B cell (primary cell): ENCODE measurements around the gene NDUFA12. TPM values are rescaled to one million over a fixed set of nuclear protein-coding genes. Genes with fewer than 3 reads are reported as not detected.

Experiments used
- ATAC-seq: fragments of 200-7000 bp; cut with Tn5 transposase; one replicate; pipeline ENCODE4 v1.10.0; 2021; ENCODE audit warnings: low read depth, mild to moderate bottlenecking, moderate number of reproducible peaks, moderate library complexity
- CTCF ChIA-PET: fragments of 350-600 bp; sonication (Branson Sonifier 250); formaldehyde crosslinking; loops from one replicate; lab custom pipeline; 2021; ENCODE audit warnings: antibody characterized with exemption, inconsistent platforms; lab: Charles Lee
- POLR2A ChIA-PET: fragments of 350-600 bp; sonication (Branson Sonifier 250); formaldehyde crosslinking; loops from one replicate; lab custom pipeline; 2021; ENCODE audit warnings: antibody characterized with exemption; lab: Charles Lee
- DNase-seq: peaks from one replicate; pipeline ENCODE4 v3.0.0; 2013
- H2AFZ ChIP-seq: 2 replicates; pipeline ENCODE4 v1.6.1; 2012; ENCODE audit warnings: mild to moderate bottlenecking, low read depth, low read length; ENCODE audit not compliant: insufficient read depth, poor library complexity, severe bottlenecking
- H3K27ac ChIP-seq, 2 donors: 1 replicate in 1 of 2; 2 replicates in 1 of 2; pipeline ENCODE4 v1.5.1; 2012 to 2013; ENCODE audit warnings: low read length in 2 of 2, mild to moderate bottlenecking in 2 of 2, moderate library complexity in 1 of 2
- H3K27me3 ChIP-seq, 4 experiments: fragments of 200-600 bp in 1 of 4; sonication (generic) in 1 of 4; replicated peaks in 1 of 4; 1 replicate in 2 of 4; 2 replicates in 2 of 4; pipeline versions ENCODE4 v1.6.1 to v1.7.0; 2013 to 2016; ENCODE audit warnings: low read length in 3 of 4, mild to moderate bottlenecking in 2 of 4, mixed read lengths in 1 of 4, moderate library complexity in 1 of 4; ENCODE audit not compliant: insufficient read depth in 4 of 4, control insufficient read depth in 3 of 4; ENCODE audit errors: control extremely low read depth in 1 of 4
- H3K36me3 ChIP-seq, 2 experiments: replicated peaks in 1 of 2; 1 replicate in 1 of 2; 2 replicates in 1 of 2; pipeline versions ENCODE4 v1.6.1 to v1.7.1; 2013; ENCODE audit warnings: low read length in 1 of 2; ENCODE audit not compliant: insufficient read depth in 2 of 2, control insufficient read depth in 1 of 2; ENCODE audit errors: control extremely low read depth in 1 of 2, extremely low read depth in 1 of 2
- H3K4me1 ChIP-seq, 2 donors: fragments of 200-600 bp in 1 of 2; sonication (generic) in 1 of 2; 1 replicate in 1 of 2; 2 replicates in 1 of 2; pipeline versions ENCODE4 v1.5.1 to v1.6.1; 2013 to 2017; ENCODE audit warnings: low read length in 2 of 2; ENCODE audit not compliant: control insufficient read depth in 2 of 2, insufficient read depth in 2 of 2
- H3K4me2 ChIP-seq: replicated peaks from 2 replicates; pipeline ENCODE3; 2012; ENCODE audit warnings: mild to moderate bottlenecking, low read depth, low read length; ENCODE audit not compliant: poor library complexity, severe bottlenecking
- H3K4me3 ChIP-seq, 5 experiments: fragments of 200-600 bp in 1 of 5; sonication (generic) in 1 of 5; 1 replicate in 3 of 5; 2 replicates in 2 of 5; pipeline versions ENCODE4 v1.5.1 to v1.7.0; 2011 to 2016; ENCODE audit warnings: low read length in 4 of 5, mild to moderate bottlenecking in 4 of 5, low read depth in 2 of 5, control low read depth in 1 of 5, moderate library complexity in 1 of 5; ENCODE audit not compliant: insufficient read depth in 1 of 5; ENCODE audit errors: control extremely low read depth in 1 of 5, extremely low read depth in 1 of 5
- H3K79me2 ChIP-seq: fragments of 200-600 bp; sonication (generic); one replicate; pipeline ENCODE4 v1.6.0; 2016; ENCODE audit warnings: low read length; ENCODE audit not compliant: control insufficient read depth, insufficient read depth
- H3K9ac ChIP-seq: fragments of 200-600 bp; sonication (generic); 2 replicates; pipeline ENCODE4 v1.6.1; 2017; ENCODE audit warnings: mild to moderate bottlenecking, low read length, moderate library complexity
- H3K9me3 ChIP-seq, 3 donors: one replicate each; pipeline versions ENCODE4 v1.6.1 to v1.7.1; 2013; ENCODE audit warnings: low read length in 2 of 3; ENCODE audit not compliant: control insufficient read depth in 2 of 3, insufficient read depth in 1 of 3; ENCODE audit errors: control extremely low read depth in 1 of 3
- H4K20me1 ChIP-seq: 2 replicates; pipeline ENCODE4 v1.6.0; 2012; ENCODE audit warnings: mild to moderate bottlenecking, low read length; ENCODE audit not compliant: insufficient read depth, control insufficient read depth, poor library complexity, severe bottlenecking
- H3K27ac Mint-ChIP-seq: one replicate; pipeline ENCODE4 v1.8.0; 2021; ENCODE audit warnings: mixed read lengths
- H3K27me3 Mint-ChIP-seq: one replicate; pipeline ENCODE4 v1.8.0; 2021; ENCODE audit warnings: mixed read lengths
- H3K4me1 Mint-ChIP-seq: one replicate; pipeline ENCODE4 v1.8.0; 2021; ENCODE audit warnings: mixed read lengths
- H3K4me3 Mint-ChIP-seq: one replicate; pipeline ENCODE4 v1.8.0; 2021; ENCODE audit warnings: mixed read lengths
- H3K9me3 Mint-ChIP-seq: one replicate; pipeline ENCODE4 v1.8.0; 2022; ENCODE audit warnings: mixed read lengths; ENCODE audit not compliant: insufficient read depth
- EZH2 ChIP-seq: IDR thresholded peaks from 2 replicates; pipeline ENCODE4 v1.6.1; 2012; ENCODE audit warnings: borderline replicate concordance, low read depth, mild to moderate bottlenecking, moderate library complexity, low read length; ENCODE audit not compliant: insufficient read depth, poor library complexity, severe bottlenecking
- WGBS: methylation state at CpG from one replicate; pipeline ENCODE4 v1.1.5; 2013; ENCODE audit warnings: missing lambda C conversion rate; ENCODE audit not compliant: insufficient coverage; 5-methylcytosine and 5-hydroxymethylcytosine counted together
- intact Hi-C: fragments of 100-400 bp; cut with micrococcal nuclease; formaldehyde crosslinking; loops from one replicate; pipeline ENCODE4 v1.10.0; 2022
- polyA plus RNA-seq: library from polyadenylated mRNA; depleted of rRNA; stranded (reverse); fragments of >200 nt; gene quantifications from 2 replicates; pipeline ENCODE4 v1.2.3, GENCODE V29; 2012
- total RNA-seq, 2 donors: library from RNA; stranded (reverse); fragments of 120-200 nt in 1 of 2; gene quantifications; 1 replicate in 1 of 2; 2 replicates in 1 of 2; pipeline versions ENCODE4 v1.2.3 to v1.2.4, GENCODE V29; 2013 to 2022
- TF ChIP-seq, protein P1 (sequence below): fragments of 200-600 bp; IDR thresholded peaks from one replicate; pipeline ENCODE4 v1.8.0; 2022; ENCODE audit warnings: antibody characterized with exemption, mild to moderate bottlenecking

The NDUFA12 gene
- total and polyA plus RNA-seq, 2 donors (not counting 1 experiment from before 2014, with no cell fraction given) = 41.7 to 51.8 TPM

DNA sequence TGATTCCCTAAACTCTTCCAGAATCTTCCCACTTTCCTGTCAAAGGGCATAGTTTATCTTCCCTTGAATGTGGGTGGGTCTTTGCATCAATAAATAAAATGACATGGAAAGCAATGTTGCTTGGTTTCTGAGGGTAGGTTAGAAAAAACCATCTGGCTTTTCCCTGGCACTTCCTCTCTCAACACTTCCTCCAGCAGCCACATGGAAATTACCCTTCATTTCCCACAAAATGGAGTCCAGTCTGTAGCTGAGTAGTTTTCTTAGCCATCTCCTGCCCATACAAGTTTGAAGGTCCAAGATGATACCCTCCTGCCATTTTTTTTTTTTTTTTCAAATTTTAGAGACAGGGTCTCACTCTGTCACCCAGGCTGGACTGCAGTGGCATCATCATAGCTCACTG lies 11.1 kb upstream of the NDUFA12 start:
- ChIA-PET CTCF (interaction anchor here (1.5 kb wide), 1 partner anchor 10 kb away, joined by 6 read pairs; the partner anchor contains the start of gene NDUFA12), POLR2A (no interaction called here)
- Histone ChIP-seq H3K4me2 (no peak overlapping the region), H3K27me3 (no peaks in the 10 kb centered on the region), H4K20me1 (no peaks in the 10 kb centered on the region), H3K9ac (no peak overlapping the region), H3K4me3 (no peak overlapping the region), H3K4me1 (peaks cover 0 to 14% of the 10 kb centered on the region in 2 donors), H2AFZ (no peak overlapping the region), H3K27ac (no peak overlapping the region), H3K79me2 (no peaks in the 10 kb centered on the region), H3K9me3 (peaks cover 0 to 7% (median 0%) of the 10 kb centered on the region in 3 donors), H3K36me3 (no peaks in the 10 kb centered on the region)
- no peak for DNase-seq
- Mint-ChIP-seq H3K4me3 (no peak overlapping the region), H3K27me3 (no peaks in the 10 kb centered on the region), H3K4me1 (peaks cover 21% of the 10 kb centered on the region), H3K9me3 (peaks cover 3% of the 10 kb centered on the region), H3K27ac (no peak overlapping the region)
- intact Hi-C loops = no loop called here
- no peak for ATAC-seq
- TF ChIP-seq EZH2 = no peak
- TF ChIP-seq, protein P1, sequence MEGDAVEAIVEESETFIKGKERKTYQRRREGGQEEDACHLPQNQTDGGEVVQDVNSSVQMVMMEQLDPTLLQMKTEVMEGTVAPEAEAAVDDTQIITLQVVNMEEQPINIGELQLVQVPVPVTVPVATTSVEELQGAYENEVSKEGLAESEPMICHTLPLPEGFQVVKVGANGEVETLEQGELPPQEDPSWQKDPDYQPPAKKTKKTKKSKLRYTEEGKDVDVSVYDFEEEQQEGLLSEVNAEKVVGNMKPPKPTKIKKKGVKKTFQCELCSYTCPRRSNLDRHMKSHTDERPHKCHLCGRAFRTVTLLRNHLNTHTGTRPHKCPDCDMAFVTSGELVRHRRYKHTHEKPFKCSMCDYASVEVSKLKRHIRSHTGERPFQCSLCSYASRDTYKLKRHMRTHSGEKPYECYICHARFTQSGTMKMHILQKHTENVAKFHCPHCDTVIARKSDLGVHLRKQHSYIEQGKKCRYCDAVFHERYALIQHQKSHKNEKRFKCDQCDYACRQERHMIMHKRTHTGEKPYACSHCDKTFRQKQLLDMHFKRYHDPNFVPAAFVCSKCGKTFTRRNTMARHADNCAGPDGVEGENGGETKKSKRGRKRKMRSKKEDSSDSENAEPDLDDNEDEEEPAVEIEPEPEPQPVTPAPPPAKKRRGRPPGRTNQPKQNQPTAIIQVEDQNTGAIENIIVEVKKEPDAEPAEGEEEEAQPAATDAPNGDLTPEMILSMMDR = no peak

DNA sequence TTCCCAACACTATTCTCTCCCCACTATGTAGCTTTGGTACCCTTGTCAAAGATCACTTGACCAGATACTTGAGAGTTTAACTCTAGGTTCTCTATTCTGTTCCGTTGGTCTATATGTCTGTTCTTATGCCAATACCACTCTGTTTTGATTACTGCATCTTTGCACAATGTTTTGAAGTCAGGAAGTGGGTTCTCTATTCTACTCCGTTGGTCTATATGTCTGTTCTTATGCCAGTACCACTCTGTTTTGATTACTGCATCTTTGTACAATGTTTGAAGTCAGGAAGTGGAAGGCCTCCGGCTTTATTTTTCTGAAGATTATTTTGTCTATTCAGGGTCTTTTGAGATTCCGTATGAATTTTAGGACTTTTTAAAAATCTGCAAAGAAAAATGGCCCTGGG lies 2.7 kb upstream of the NDUFA12 start:
- POLR2A ChIA-PET = interaction anchor here (0.9 kb wide), 1 partner anchor 131 kb away, joined by 3 read pairs; no protein-coding TSS in a partner anchor
- H3K36me3 ChIP-seq = peaks cover 0 to 3% of the 10 kb centered on the region in 2 experiments
- no peak overlapping the region for H3K9ac ChIP-seq
- ATAC-seq (no peak), DNase-seq (no peak)
- H4K20me1 ChIP-seq = no peaks in the 10 kb centered on the region
- intact Hi-C loops = loop anchor here (10.0 kb wide), 1 partner anchor 541 kb away; no protein-coding TSS in a partner anchor
- H2AFZ ChIP-seq = no peak overlapping the region
- Mint-ChIP-seq H3K9me3 (peaks cover 3% of the 10 kb centered on the region), H3K4me1 (peaks cover 28% of the 10 kb centered on the region), H3K4me3 (no peak overlapping the region), H3K27me3 (no peaks in the 10 kb centered on the region), H3K27ac (no peak overlapping the region)
- WGBS = no CpG with 5 or more reads among the region's 4 CpGs
- H3K27ac ChIP-seq = no peak overlapping the region
- H3K79me2 ChIP-seq = peaks cover 31% of the 10 kb centered on the region
- CTCF ChIA-PET = interaction anchor here (3.1 kb wide), 1 partner anchor 9 kb away, joined by 6 read pairs; no protein-coding TSS in a partner anchor
- TF ChIP-seq, protein P1 = no peak
- no peak for TF ChIP-seq EZH2
- H3K4me2 ChIP-seq = no peak overlapping the region
- peaks cover 12 to 20% of the 10 kb centered on the region in 2 donors for H3K4me1 ChIP-seq
- no peak overlapping the region for H3K4me3 ChIP-seq
- H3K9me3 ChIP-seq = peaks cover 5 to 28% (median 19%) of the 10 kb centered on the region in 3 donors
- H3K27me3 ChIP-seq = no peaks in the 10 kb centered on the region
